ENCODE results near the gene HOXD12. TPM values are rescaled to one million over a fixed set of nuclear protein-coding genes. Genes with fewer than 3 reads are reported as not detected.

Gene HOXD12
- total RNA-seq, 4 donors from 2014 or later: not detected

DNA sequence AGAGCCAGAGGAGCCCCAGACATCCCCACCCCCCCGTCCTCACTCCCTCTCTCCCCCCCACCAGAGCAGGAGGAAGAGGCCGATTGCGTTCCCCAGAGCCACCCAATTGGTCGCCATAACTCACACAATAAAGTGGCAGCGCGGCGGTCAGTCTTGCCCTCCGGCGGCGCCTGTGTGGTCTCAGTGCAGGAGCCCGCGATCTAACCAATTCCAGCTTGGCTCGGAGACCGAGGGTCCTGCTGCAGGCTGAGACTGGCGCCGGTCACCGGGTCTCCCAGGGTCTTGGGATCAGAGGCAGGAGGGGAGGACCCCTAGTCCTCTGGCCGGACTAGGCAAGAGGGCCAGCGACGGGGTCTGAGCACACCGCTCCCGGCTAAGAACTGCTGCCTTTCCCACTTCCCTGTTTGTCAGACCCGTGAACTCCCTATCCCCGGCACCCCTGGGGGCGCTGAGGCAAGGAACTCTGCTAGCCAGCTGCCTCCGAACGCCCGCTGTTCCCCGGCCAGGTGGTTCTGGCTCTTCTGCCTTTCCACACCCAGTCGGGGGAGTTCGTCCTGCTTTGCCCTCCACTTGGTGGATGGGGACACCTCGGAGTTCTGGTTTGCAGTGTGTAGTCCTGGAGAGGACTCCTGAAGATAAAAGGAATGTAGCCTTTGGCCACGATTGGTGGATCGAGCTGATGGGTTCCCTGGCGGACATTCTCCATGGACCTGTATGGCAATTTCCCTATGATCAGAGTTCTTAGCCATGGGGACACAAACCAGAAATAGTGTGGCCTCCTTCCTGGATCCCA, 1.0 kb upstream of the HOXD12 start:
- Histone ChIP-seq H3K4me3 (no peak overlapping the region), H3K27ac (no peak overlapping the region)
- DNase-seq (ENCODE audit: low spot score in 2 of 2): no peak

DNA sequence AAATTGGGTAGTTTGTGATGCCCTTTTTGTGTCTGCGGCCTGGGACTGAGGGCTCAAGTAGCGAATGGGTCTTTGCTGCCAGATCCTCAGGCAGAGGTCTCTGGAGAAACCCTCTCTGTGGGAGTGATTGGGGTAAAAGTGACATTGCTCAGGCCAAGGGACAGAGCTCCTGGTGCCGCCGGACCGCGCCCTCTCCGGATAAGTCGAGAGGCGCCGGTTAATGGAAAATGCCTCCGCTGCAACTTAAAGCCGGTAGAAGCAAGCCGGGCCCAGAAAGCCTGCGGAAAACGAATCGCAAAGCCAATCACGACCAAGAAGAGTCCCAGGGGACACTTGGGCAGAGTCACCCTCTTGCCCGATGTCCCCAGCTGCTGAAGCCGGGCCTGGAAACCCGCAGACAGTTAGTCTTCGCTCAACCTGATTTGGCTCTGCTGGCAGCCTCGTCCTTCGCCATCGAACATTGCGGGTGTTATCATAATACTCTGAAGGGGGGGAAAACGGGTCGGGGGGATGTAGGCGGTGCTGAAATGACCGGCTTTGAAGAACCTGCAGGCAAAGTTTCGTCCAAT, 352 bp upstream of the HOXD12 start:
- peaks cover 0 to 50% (median 7%) of the 10 kb centered on the region in 4 donors for H3K4me1 ChIP-seq
- no peak overlapping the region for H3K27ac ChIP-seq
- no peaks in the 10 kb centered on the region for H3K36me3 ChIP-seq
- WGBS, 2 donors: 10 to 16% methylated on average over 21 to 30 of the region's 30 CpGs
- no peak for DNase-seq (ENCODE audit: low spot score in 2 of 2)
- no peak overlapping the region for H3K4me3 ChIP-seq
- TF ChIP-seq EP300 (IDR thresholded peaks at IDR 0.05): no peak
- TF ChIP-seq, protein P1, sequence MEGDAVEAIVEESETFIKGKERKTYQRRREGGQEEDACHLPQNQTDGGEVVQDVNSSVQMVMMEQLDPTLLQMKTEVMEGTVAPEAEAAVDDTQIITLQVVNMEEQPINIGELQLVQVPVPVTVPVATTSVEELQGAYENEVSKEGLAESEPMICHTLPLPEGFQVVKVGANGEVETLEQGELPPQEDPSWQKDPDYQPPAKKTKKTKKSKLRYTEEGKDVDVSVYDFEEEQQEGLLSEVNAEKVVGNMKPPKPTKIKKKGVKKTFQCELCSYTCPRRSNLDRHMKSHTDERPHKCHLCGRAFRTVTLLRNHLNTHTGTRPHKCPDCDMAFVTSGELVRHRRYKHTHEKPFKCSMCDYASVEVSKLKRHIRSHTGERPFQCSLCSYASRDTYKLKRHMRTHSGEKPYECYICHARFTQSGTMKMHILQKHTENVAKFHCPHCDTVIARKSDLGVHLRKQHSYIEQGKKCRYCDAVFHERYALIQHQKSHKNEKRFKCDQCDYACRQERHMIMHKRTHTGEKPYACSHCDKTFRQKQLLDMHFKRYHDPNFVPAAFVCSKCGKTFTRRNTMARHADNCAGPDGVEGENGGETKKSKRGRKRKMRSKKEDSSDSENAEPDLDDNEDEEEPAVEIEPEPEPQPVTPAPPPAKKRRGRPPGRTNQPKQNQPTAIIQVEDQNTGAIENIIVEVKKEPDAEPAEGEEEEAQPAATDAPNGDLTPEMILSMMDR (IDR thresholded peaks at IDR 0.05): no peak
- TF ChIP-seq POLR2A (IDR thresholded peaks at IDR 0.05): no peak
- no peaks in the 10 kb centered on the region for H3K9me3 ChIP-seq
- H3K27me3 ChIP-seq: peaks cover 5 to 100% of the 10 kb centered on the region in 2 donors

More for the DNA sequence above, 1.0 kb upstream of the HOXD12 start:
- Histone ChIP-seq H3K4me1 (peaks cover 0 to 45% (median 5%) of the 10 kb centered on the region in 4 donors), H3K27me3 (peaks cover 7 to 100% of the 10 kb centered on the region in 2 donors), H3K9me3 (no peaks in the 10 kb centered on the region), H3K36me3 (no peaks in the 10 kb centered on the region)
- 6 to 11% methylated on average over 18 to 21 of the region's 35 CpGs for WGBS, 2 donors
- TF ChIP-seq, protein P1 (IDR thresholded peaks at IDR 0.05): no peak
- TF ChIP-seq EP300 (IDR thresholded peaks at IDR 0.05) (no peak), POLR2A (IDR thresholded peaks at IDR 0.05) (no peak)

GRCh38 chr2:176100547-176101140, 1.0 kb downstream of the HOXD12 start:
- TF ChIP-seq, protein P1 (IDR thresholded peaks at IDR 0.05): no peak
- TF ChIP-seq POLR2A (IDR thresholded peaks at IDR 0.05) (no peak), EP300 (IDR thresholded peaks at IDR 0.05) (no peak)
- WGBS, 2 donors: 20 to 30% methylated on average over 27 to 28 of the region's 28 CpGs
- H3K27ac ChIP-seq: no peak overlapping the region
- H3K9me3 ChIP-seq: no peaks in the 10 kb centered on the region
- peaks cover 0 to 62% (median 14%) of the 10 kb centered on the region in 4 donors for H3K4me1 ChIP-seq
- H3K27me3 ChIP-seq: peaks cover 10 to 100% of the 10 kb centered on the region in 2 donors
- H3K4me3 ChIP-seq: no peak overlapping the region
- H3K36me3 ChIP-seq: no peaks in the 10 kb centered on the region
- DNase-seq (ENCODE audit: low spot score in 2 of 2): no peak

- Histone ChIP-seq H3K4me1 (peaks cover 0 to 67% (median 14%) of the 10 kb centered on the region in 4 donors), H3K27me3 (peaks cover 10 to 100% of the 10 kb centered on the region in 2 donors), H3K9me3 (no peaks in the 10 kb centered on the region), H3K27ac (no peak overlapping the region), H3K36me3 (no peaks in the 10 kb centered on the region), H3K4me3 (no peak overlapping the region)
- no peak for DNase-seq (ENCODE audit: low spot score in 2 of 2)
- TF ChIP-seq POLR2A (IDR thresholded peaks at IDR 0.05): no peak
- no peak for TF ChIP-seq EP300 (IDR thresholded peaks at IDR 0.05)
- TF ChIP-seq, protein P1 (IDR thresholded peaks at IDR 0.05): no peak
- WGBS, 2 donors: 53 to 60% methylated on average over 2 of the region's 2 CpGs
Observed at GRCh38 chr2:176101216-176101830, 1.7 kb downstream of the HOXD12 start.
